ENCODE measurements around the gene PPIL4.

DNA sequence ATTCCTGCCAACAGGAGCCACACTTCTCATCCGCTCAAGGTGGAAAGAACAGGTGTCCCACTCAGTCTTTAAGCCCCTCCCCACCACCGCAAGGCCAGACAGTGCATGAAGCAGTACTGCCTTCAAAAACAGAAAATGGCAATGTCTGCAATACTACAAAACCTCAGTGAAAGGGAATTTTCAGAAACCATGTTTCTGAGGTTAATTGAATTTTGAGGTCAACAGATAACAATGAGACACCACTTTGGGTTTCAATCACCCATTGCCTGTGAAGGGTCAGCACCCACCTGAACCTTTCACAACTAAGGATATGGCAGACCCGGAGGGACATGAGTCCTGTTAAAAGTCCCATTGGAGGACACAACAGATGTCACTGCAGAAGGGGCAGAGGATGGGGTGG lies 74.0 kb downstream of the PPIL4 start:
- TF ChIP-seq, protein P1, sequence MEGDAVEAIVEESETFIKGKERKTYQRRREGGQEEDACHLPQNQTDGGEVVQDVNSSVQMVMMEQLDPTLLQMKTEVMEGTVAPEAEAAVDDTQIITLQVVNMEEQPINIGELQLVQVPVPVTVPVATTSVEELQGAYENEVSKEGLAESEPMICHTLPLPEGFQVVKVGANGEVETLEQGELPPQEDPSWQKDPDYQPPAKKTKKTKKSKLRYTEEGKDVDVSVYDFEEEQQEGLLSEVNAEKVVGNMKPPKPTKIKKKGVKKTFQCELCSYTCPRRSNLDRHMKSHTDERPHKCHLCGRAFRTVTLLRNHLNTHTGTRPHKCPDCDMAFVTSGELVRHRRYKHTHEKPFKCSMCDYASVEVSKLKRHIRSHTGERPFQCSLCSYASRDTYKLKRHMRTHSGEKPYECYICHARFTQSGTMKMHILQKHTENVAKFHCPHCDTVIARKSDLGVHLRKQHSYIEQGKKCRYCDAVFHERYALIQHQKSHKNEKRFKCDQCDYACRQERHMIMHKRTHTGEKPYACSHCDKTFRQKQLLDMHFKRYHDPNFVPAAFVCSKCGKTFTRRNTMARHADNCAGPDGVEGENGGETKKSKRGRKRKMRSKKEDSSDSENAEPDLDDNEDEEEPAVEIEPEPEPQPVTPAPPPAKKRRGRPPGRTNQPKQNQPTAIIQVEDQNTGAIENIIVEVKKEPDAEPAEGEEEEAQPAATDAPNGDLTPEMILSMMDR (IDR thresholded peaks at IDR 0.05), result no peak
- TF ChIP-seq POLR2A (IDR thresholded peaks at IDR 0.05), result no peak
